HG02981 (cell line): Measurements from ENCODE around the gene DENND4A.

Experiments
- ATAC-seq: cut with Tn5 transposase; IDR thresholded peaks from one replicate; pipeline ENCODE4 v1.9.1; 2021; ENCODE audit warnings: mild to moderate bottlenecking, moderate library complexity; ENCODE audit not compliant: unreplicated experiment

DENND4A gene

GRCh38 chr15:65792138-65792987, at the start of gene DENND4A:
TSS of gene DENND4A (minus strand) at chr15:65792293. CDS start at chr15:65756450, 35,843 bp downstream.
- ATAC-seq = peak; percentile 79

GRCh38 chr15:65841121-65841930, 49.2 kb upstream of the DENND4A start:
- ATAC-seq = no peak

- ATAC-seq = no peak
These were observed 47.9 kb upstream of the DENND4A start for GRCh38 chr15:65839985-65840384.

GRCh38 chr15:65839354-65839901, 47.3 kb upstream of the DENND4A start:
- ATAC-seq = no peak

- no peak for ATAC-seq
These were observed 45.5 kb upstream of the DENND4A start for GRCh38 chr15:65837301-65838294.

- ATAC-seq = no peak
These were observed 44.6 kb upstream of the DENND4A start for GRCh38 chr15:65836665-65837064.

GRCh38 chr15:65835447-65835846, 43.4 kb upstream of the DENND4A start:
- ATAC-seq = no peak

GRCh38 chr15:65834603-65835282, 42.6 kb upstream of the DENND4A start:
- no peak for ATAC-seq

GRCh38 chr15:65833501-65834205, 41.6 kb upstream of the DENND4A start:
- no peak for ATAC-seq

GRCh38 chr15:65832549-65833364, 40.7 kb upstream of the DENND4A start:
- ATAC-seq = no peak

- no peak for ATAC-seq
These were observed 37.2 kb upstream of the DENND4A start for GRCh38 chr15:65829130-65829764.

- ATAC-seq = no peak
These were observed 36.5 kb upstream of the DENND4A start for GRCh38 chr15:65828585-65828984.

- no peak for ATAC-seq
These were observed 35.0 kb upstream of the DENND4A start for GRCh38 chr15:65827065-65827464.

- no peak for ATAC-seq
These were observed 33.0 kb upstream of the DENND4A start for GRCh38 chr15:65824941-65825544.

- ATAC-seq = no peak
These were observed 32.1 kb upstream of the DENND4A start for GRCh38 chr15:65824031-65824743.

GRCh38 chr15:65822316-65822715, 30.2 kb upstream of the DENND4A start:
- ATAC-seq = no peak

GRCh38 chr15:65821070-65821469, 29.0 kb upstream of the DENND4A start:
- ATAC-seq = no peak
